ENCODE measurements around the gene ABCC8. TPM values are rescaled to one million over a fixed set of nuclear protein-coding genes. Genes with fewer than 3 reads are reported as not detected.
A peak's percentile ranks its signal among the peaks of the same experiment; 100 is the strongest.

Gene ABCC8
- total and polyA plus RNA-seq, 9 of the 15 experiments (the other 6 are each of a cell fraction or from before 2014, with no cell fraction given), result not detected

- peak overlapping the region; percentile 90 for H2AFZ ChIP-seq (ENCODE audit: low read depth, low read length)
- in situ Hi-C loops (cut with MboI), result no loop called here
- no peak for TF ChIP-seq ZNF311 (CRISPR knock-in tag; IDR thresholded peaks at IDR 0.05)
- TF ChIP-seq YY1 (IDR thresholded peaks at IDR 0.05; ENCODE audit: borderline replicate concordance in 1 of 3, control insufficient read depth in 1 of 3, extremely low read depth in 1 of 3, insufficient read depth in 3 of 3, insufficient read length in 1 of 3, insufficient replicate concordance in 2 of 3, low read depth in 1 of 3, low read length in 2 of 3), result no peak
- TF ChIP-seq DMBX1 (CRISPR knock-in tag; IDR thresholded peaks at IDR 0.05; ENCODE audit: borderline replicate concordance), result no peak
- TF ChIP-seq MAX (CRISPR knock-in tag; IDR thresholded peaks at IDR 0.05), result peak; percentile 84
- peak in 1 of 2 experiments; percentile 75 for TF ChIP-seq E2F6 (IDR thresholded peaks at IDR 0.05; ENCODE audit: borderline replicate concordance in 1 of 2, extremely low read depth in 1 of 2, insufficient read depth in 1 of 2, insufficient read length in 1 of 2, low read depth in 1 of 2, low read length in 1 of 2, poor library complexity in 1 of 2, severe bottlenecking in 1 of 2)
- no peak for TF ChIP-seq PATZ1 (CRISPR knock-in tag; IDR thresholded peaks at IDR 0.05; ENCODE audit: borderline replicate concordance)
- peak; percentile 83 for TF ChIP-seq HDAC3 (IDR thresholded peaks at IDR 0.05; ENCODE audit: borderline replicate concordance, partially characterized antibody)
- no peak for TF ChIP-seq ETV6 (IDR thresholded peaks at IDR 0.05; ENCODE audit: borderline replicate concordance in 1 of 2, low read depth in 2 of 2, low read length in 1 of 2)
- TF ChIP-seq ETV6 (CRISPR knock-in tag; IDR thresholded peaks at IDR 0.05; ENCODE audit: borderline replicate concordance), result 0 out of 2 replicates have a peak, but pooled peaks have one; percentile 33
Observed at GRCh38 chr11:17389211-17389956, 87.3 kb downstream of the ABCC8 start.

More at GRCh38 chr11:17389211-17389956, 87.3 kb downstream of the ABCC8 start:
- ATAC-seq (peak; percentile 74), DNase-seq (ENCODE audit: extremely low read depth in 1 of 4, low spot score in 3 of 4) (peak; percentile 76 to 96 (median 95)), FAIRE-seq (no peak)
- CTCF ChIA-PET (ENCODE audit: low intra/inter-chr PET ratio), result interaction anchor here (0.7 to 3.0 kb wide), 3 partner anchors 116 to 342 kb away, joined by 3 to 11 read pairs (median 3); no protein-coding TSS in a partner anchor
- peaks cover 5% of the 10 kb centered on the region for H3K9me1 ChIP-seq (ENCODE audit: control insufficient read depth, insufficient read depth, low read length)
- H3K9ac ChIP-seq (ENCODE audit: insufficient read depth in 1 of 2, low read depth in 2 of 2, low read length in 2 of 2), result peak overlapping the region; percentile 50 to 89; a peak in 3 of 4 replicates
- H3K27ac ChIP-seq (ENCODE audit: extremely low read depth, low read depth, low read length), result no peak overlapping the region
- H3K36me3 ChIP-seq (ENCODE audit: control insufficient read depth, insufficient read depth, low read length), result no peaks in the 10 kb centered on the region
- POLR2A ChIA-PET, result interaction anchor here (0.7 kb wide), 1 partner anchor 1420 kb away, joined by 3 read pairs; no protein-coding TSS in a partner anchor
- peaks cover 10% of the 10 kb centered on the region for H4K20me1 ChIP-seq (replicated peaks; ENCODE audit: control insufficient read depth, insufficient read depth, low read length)
- 1% methylated on average over 18 of the region's 55 CpGs for WGBS (ENCODE audit: insufficient coverage, low coverage, missing lambda C conversion rate)
- no peaks in the 10 kb centered on the region for H3K79me2 ChIP-seq (ENCODE audit: control insufficient read depth, insufficient read depth, low read length)
- peak overlapping the region; percentile 76 for H3K4me2 ChIP-seq (ENCODE audit: insufficient read depth, low read length)
- BruUV-seq (replicated peaks), result no TSS peak
- no peaks in the 10 kb centered on the region for H3K9me3 ChIP-seq (replicated peaks; ENCODE audit: control insufficient read depth, insufficient read depth, low read depth, low read length)
- peaks cover 2 to 36% of the 10 kb centered on the region in 2 experiments; a peak in 3 of 5 replicates for H3K4me1 ChIP-seq (replicated peaks in 1 of 2; ENCODE audit: control insufficient read depth in 2 of 2, insufficient read depth in 2 of 2, low read length in 2 of 2)
- H3K4me3 ChIP-seq, result peak overlapping the region; percentile 56
- H3K27me3 ChIP-seq (ENCODE audit: control insufficient read depth in 2 of 2, insufficient read depth in 2 of 2, low read length in 2 of 2), result peaks cover 0 to 16% of the 10 kb centered on the region in 2 experiments
- intact Hi-C loops (cut with micrococcal nuclease), result loop anchor here (1.0 to 5.0 kb wide), 2 partner anchors 90 to 442 kb away; no protein-coding TSS in a partner anchor
